Measurements from ENCODE around the gene KCNG2.

DNA sequence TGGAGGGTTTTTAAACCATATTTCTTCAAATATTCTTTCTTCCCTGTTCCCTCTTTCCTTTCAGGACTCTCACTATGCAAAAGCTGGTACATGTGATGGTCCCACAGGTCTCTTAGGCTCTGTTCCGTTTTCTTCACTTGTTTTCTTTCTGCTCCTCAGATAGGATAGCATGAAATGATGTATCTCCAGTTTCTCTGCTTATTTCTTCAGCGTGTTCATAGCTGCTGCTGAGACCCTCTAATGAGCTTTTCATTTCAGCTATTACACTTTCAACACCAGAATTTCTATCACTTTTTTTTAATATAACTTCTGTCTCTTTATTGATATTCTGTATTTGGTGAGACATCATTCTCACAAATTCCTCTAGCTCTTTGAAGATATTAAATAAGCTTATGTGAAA lies 63.9 kb downstream of the KCNG2 start:
- TF ChIP-seq, protein P1, sequence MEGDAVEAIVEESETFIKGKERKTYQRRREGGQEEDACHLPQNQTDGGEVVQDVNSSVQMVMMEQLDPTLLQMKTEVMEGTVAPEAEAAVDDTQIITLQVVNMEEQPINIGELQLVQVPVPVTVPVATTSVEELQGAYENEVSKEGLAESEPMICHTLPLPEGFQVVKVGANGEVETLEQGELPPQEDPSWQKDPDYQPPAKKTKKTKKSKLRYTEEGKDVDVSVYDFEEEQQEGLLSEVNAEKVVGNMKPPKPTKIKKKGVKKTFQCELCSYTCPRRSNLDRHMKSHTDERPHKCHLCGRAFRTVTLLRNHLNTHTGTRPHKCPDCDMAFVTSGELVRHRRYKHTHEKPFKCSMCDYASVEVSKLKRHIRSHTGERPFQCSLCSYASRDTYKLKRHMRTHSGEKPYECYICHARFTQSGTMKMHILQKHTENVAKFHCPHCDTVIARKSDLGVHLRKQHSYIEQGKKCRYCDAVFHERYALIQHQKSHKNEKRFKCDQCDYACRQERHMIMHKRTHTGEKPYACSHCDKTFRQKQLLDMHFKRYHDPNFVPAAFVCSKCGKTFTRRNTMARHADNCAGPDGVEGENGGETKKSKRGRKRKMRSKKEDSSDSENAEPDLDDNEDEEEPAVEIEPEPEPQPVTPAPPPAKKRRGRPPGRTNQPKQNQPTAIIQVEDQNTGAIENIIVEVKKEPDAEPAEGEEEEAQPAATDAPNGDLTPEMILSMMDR (IDR thresholded peaks at IDR 0.05; ENCODE audit: poor library complexity): no peak
- no peak for TF ChIP-seq EZH2 (IDR thresholded peaks at IDR 0.05; ENCODE audit: borderline replicate concordance)
